Loucy (cell line): Measurements from ENCODE around the gene PPP1R26.

Experiments used
- EZH2phosphoT487 ChIP-seq: fragments of 200-600 bp; IDR thresholded peaks from 2 replicates; pipeline ENCODE4 v1.6.1; 2018; ENCODE audit warnings: antibody characterized with exemption, mild to moderate bottlenecking, moderate library complexity, borderline replicate concordance
- TF ChIP-seq, protein P1 (sequence below): fragments of 200-600 bp; sonication (generic); conservative IDR thresholded peaks from 2 replicates; pipeline ENCODE4 v1.5.1; 2014; ENCODE audit warnings: mild to moderate bottlenecking, antibody characterized with exemption, low read length

- TF ChIP-seq, protein P1, sequence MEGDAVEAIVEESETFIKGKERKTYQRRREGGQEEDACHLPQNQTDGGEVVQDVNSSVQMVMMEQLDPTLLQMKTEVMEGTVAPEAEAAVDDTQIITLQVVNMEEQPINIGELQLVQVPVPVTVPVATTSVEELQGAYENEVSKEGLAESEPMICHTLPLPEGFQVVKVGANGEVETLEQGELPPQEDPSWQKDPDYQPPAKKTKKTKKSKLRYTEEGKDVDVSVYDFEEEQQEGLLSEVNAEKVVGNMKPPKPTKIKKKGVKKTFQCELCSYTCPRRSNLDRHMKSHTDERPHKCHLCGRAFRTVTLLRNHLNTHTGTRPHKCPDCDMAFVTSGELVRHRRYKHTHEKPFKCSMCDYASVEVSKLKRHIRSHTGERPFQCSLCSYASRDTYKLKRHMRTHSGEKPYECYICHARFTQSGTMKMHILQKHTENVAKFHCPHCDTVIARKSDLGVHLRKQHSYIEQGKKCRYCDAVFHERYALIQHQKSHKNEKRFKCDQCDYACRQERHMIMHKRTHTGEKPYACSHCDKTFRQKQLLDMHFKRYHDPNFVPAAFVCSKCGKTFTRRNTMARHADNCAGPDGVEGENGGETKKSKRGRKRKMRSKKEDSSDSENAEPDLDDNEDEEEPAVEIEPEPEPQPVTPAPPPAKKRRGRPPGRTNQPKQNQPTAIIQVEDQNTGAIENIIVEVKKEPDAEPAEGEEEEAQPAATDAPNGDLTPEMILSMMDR, result no peak
- no peak for TF ChIP-seq EZH2phosphoT487
These were observed 5.1 kb downstream of the PPP1R26 start for GRCh38 chr9:135484460-135485277.
